ENCODE data around the gene TSPAN18. TPM values are rescaled to one million over a fixed set of nuclear protein-coding genes. Genes with fewer than 3 reads are reported as not detected.

The TSPAN18 gene
- total RNA-seq, 1 experiment from 2014 or later, result 18.3 TPM

DNA sequence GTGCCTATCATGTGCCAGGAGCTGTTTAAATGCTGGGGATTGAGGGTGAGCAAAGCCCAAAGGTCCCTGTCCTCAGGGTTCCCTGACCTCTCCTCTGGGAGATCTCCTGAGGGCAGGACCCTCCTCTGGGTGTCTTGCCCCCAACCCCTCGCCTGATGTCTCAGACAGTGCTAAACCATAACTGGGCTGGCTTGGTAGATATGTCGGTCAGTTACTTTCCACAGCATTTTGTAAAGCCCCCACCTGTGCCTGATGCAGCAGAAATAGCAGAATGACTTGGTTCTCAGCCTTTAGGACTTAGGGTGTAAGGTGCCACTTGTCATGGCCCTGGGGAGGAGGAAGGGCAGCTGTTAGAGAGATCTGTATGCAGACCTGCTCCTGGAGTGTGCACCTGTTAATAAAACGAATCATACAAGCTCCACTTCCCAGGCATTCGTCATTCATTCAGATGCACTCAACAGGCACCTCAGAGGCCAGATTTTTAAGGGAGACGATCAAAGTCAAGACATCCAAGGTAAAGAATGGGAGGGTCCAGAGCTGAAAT, 135.9 kb downstream of the TSPAN18 start:
- ChIA-PET RAD21 (ENCODE audit: low non-redundant PET in 1 of 2, low total read pairs in 2 of 2, uncharacterized antibody in 2 of 2, unreplicated experiment in 2 of 2) (no interaction called here), CTCF (interaction anchor here (0.9 to 1.3 kb wide), 2 partner anchors 8 to 241 kb away, joined by 3 read pairs; no protein-coding TSS in a partner anchor), POLR2A (no interaction called here)
- Histone ChIP-seq H3K27ac (ENCODE audit: low read depth, low read length) (0 out of 2 replicates have a peak overlapping the region, but pooled peaks have one; percentile 52), H3K9me2 (ENCODE audit: insufficient read depth) (no peaks in the 10 kb centered on the region), H3K9me3 (ENCODE audit: control insufficient read depth in 1 of 2, insufficient read depth in 1 of 2, low read depth in 1 of 2, low read length in 2 of 2) (no peaks in the 10 kb centered on the region), H4K20me1 (ENCODE audit: insufficient read depth) (no peaks in the 10 kb centered on the region), H3K27me3 (ENCODE audit: insufficient read depth, low read length) (peaks cover 11% of the 10 kb centered on the region; the same call in 1 of the 2 replicates), H3K36me3 (ENCODE audit: control insufficient read depth in 1 of 2, insufficient read depth in 2 of 2, low read length in 2 of 2) (no peaks in the 10 kb centered on the region), H3K4me2 (ENCODE audit: low read length) (peak overlapping the region; percentile 67), H3K4me3 (replicated peaks in 1 of 2; ENCODE audit: low read depth in 1 of 2, low read length in 2 of 2) (0 out of 4 replicates have a peak overlapping the region, but pooled peaks of 1 of the 2 experiments have one; percentile 11), H3K79me2 (ENCODE audit: insufficient read depth, low read length) (no peaks in the 10 kb centered on the region), H3K4me1 (ENCODE audit: control insufficient read depth in 1 of 2, insufficient read depth in 2 of 2, low read length in 2 of 2) (peaks cover 14 to 17% of the 10 kb centered on the region in 2 experiments), H3K9ac (ENCODE audit: low read length) (no peak overlapping the region), H2AFZ (ENCODE audit: low read depth, low read length, poor library complexity, severe bottlenecking) (no peak overlapping the region)
- no peak for DNase-seq (ENCODE audit: low read depth, low spot score)
- no peak for TF ChIP-seq EGR1 (IDR thresholded peaks at IDR 0.05; ENCODE audit: low read depth)
- 0 out of 2 replicates have a peak, but pooled peaks have one; percentile 16 for TF ChIP-seq SP1 (IDR thresholded peaks at IDR 0.05; ENCODE audit: low read depth)
- peak; percentile 5; the same call in 1 of the 2 replicates for ATAC-seq
- intact Hi-C loops (cut with micrococcal nuclease), result no loop called here
- no TSS peak for BruUV-seq (replicated peaks)

DNA sequence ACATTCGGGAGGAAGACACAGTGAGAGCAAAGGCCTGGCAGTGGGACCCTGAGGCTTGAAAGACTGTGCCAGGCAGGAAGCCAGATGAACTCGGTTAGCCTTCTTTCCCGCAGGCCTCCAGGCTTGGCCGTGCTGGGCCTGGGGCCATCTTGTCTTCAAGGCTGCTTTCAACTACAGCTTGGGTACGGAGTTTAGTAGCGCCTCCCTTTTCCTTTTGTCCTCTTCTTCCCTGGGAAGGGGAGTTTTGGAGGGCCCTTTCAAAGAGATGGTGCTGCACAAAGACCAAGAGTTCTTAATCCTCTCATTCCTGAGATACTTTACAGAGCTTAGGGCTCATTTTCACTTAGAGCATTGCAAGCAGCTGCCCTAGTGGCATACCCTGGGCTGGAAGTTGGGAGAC, 136.5 kb downstream of the TSPAN18 start:
- ChIA-PET RAD21 (ENCODE audit: low non-redundant PET in 1 of 2, low total read pairs in 2 of 2, uncharacterized antibody in 2 of 2, unreplicated experiment in 2 of 2) (no interaction called here), POLR2A (no interaction called here), CTCF (no interaction called here)
- no peaks in the 10 kb centered on the region for H3K79me2 ChIP-seq (ENCODE audit: insufficient read depth, low read length)
- no peak overlapping the region for H3K4me2 ChIP-seq (ENCODE audit: low read length)
- no peak overlapping the region for H2AFZ ChIP-seq (ENCODE audit: low read depth, low read length, poor library complexity, severe bottlenecking)
- no peaks in the 10 kb centered on the region for H3K9me2 ChIP-seq (ENCODE audit: insufficient read depth)
- no peak overlapping the region for H3K9ac ChIP-seq (ENCODE audit: low read length)
- no peaks in the 10 kb centered on the region for H4K20me1 ChIP-seq (ENCODE audit: insufficient read depth)
- no peak overlapping the region for H3K27ac ChIP-seq (ENCODE audit: low read depth, low read length)
- peaks cover 11% of the 10 kb centered on the region; the same call in 1 of the 2 replicates for H3K27me3 ChIP-seq (ENCODE audit: insufficient read depth, low read length)
- no peak overlapping the region for H3K4me3 ChIP-seq (replicated peaks in 1 of 2; ENCODE audit: low read depth in 1 of 2, low read length in 2 of 2)
- DNase-seq (ENCODE audit: low read depth, low spot score), result no peak
- TF ChIP-seq SRF (IDR thresholded peaks at IDR 0.05; ENCODE audit: low read depth) (no peak), CEBPB (IDR thresholded peaks at IDR 0.05; ENCODE audit: low read depth) (no peak)
- H3K9me3 ChIP-seq (ENCODE audit: control insufficient read depth in 1 of 2, insufficient read depth in 1 of 2, low read depth in 1 of 2, low read length in 2 of 2), result no peaks in the 10 kb centered on the region
- no TSS peak for BruUV-seq (replicated peaks)
- H3K36me3 ChIP-seq (ENCODE audit: control insufficient read depth in 1 of 2, insufficient read depth in 2 of 2, low read length in 2 of 2), result no peaks in the 10 kb centered on the region
- H3K4me1 ChIP-seq (ENCODE audit: control insufficient read depth in 1 of 2, insufficient read depth in 2 of 2, low read length in 2 of 2), result peaks cover 14 to 17% of the 10 kb centered on the region in 2 experiments
- no peak for ATAC-seq
- intact Hi-C loops (cut with micrococcal nuclease), result no loop called here

Data from HCT116 (cell line).